NCI-H1092 (cell line): ENCODE data around the gene ABHD12.

Experiments
- DNase-seq: peaks from one replicate; lab custom pipeline; 2025; lab: John Stamatoyannopoulos, UW

ABHD12 gene

DNA sequence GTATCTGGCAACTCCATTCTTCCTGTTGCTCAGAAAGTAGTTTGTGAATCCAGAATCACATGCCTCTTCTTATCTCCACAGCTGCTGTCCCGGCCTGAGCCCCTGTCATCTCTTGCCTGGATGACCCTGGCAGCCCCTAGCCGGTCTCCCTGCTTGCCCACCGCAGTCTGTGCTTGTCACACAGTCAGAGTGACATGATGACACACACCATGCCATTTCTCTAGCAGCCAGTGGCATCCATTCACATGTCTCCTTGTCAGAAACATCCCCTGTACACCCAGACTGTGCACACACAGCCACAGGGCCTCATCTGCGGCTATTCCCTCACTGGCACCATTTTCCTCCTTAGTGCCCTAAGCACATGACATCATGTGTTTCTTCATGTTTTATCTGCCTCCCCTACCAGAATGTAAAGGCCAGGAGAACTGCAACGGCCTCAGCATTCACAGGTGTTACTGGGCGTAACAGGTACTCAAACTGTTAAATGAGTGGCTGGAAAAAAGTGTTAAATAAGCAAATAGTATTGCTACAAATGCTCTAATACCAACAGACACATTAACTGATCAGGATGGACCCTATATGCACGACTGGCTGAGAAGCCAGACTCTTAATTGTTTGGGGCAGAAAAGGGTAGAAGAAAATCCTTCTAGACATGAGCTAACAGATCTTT lies 9.6 kb downstream of the ABHD12 start:
- no peak for DNase-seq

GRCh38 chr20:25378884-25379733 lies 11.5 kb downstream of the ABHD12 start:
- DNase-seq: no peak

- DNase-seq: no peak
These were observed 12.3 kb downstream of the ABHD12 start for GRCh38 chr20:25378189-25378883.

DNA sequence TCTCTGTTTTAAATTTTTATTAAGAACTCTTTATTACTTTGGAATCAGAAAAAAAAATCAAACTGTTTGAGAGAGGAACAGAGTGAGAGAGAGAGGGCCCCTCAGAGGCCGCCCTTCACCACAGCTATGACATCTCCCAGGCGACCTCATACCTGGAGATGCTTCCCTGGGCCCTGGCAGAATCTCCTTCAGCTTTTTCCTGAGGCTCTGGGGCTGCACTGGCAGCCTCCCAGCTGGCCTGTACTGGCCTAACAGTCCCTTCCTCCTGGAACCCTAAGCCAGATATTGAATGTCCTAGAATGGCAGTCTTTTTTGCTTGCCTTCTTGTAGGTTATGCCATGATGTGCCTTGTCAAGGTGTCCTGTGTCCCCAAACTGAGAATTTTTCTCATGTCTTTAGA lies 13.7 kb downstream of the ABHD12 start:
- DNase-seq: no peak

DNA sequence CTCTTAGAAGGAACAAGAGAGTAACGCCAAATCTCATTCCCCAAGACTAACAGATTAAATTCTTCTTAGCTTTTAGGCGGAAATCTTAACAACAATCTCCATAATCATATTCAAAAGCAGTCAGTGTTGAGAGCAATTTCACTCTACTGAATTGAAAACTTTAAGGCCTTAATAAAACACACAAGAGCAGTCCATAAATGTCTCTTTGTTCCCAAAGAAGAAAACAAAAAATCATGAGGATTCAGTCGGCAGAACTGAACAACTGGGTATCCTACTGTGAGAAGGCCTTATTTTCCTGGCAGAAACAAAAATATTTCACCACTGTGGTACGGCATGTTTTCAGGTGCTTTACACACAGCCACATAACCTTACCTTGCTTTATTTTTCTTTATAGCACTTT lies 14.4 kb downstream of the ABHD12 start:
- no peak for DNase-seq

- DNase-seq: no peak
These were observed 15.8 kb downstream of the ABHD12 start for GRCh38 chr20:25374842-25375241.

- DNase-seq: no peak
These were observed 17.9 kb downstream of the ABHD12 start for GRCh38 chr20:25372584-25373336.

DNA sequence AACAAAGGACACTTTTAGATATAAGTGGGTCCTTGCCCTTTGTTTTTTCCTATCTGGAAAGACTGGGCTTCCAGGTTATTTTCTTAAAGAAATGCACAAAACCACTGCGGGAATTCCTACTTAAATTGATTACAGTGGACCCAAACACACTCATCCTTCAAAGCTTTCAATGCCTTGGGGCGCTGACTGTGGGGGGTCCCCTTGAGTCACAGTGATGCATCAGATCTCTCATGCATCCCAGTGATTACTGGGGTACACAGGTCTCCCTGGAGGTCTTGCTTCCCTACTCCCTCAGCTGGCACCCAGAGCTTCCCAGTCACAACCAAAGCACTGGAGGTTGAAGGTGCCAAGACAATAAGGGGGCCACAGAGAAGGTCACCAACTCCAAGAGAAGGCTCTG lies 20.7 kb downstream of the ABHD12 start:
- DNase-seq: no peak

- DNase-seq: no peak
These were observed 21.1 kb downstream of the ABHD12 start for GRCh38 chr20:25369529-25369928.

DNA sequence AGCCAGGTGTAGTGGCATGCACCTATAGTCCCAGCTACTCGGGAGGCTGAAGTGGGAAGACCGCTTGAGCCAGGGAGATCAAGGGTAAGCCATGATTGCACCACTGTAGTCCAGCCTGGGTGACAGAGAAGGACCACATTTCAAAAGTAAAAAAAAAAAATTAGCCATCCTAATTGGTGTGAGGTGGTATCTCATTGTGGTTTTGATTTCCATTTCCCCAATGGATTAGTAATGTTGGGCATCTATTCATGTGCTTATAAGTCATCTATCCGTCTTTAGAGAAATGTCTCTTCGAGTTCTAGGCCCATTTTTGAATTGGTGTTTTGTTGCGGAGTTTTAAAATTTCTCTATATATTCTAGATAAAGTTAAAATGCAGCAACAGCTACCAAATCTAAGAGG lies 21.7 kb downstream of the ABHD12 start:
- no peak for DNase-seq

- no peak for DNase-seq
These were observed 22.1 kb downstream of the ABHD12 start for GRCh38 chr20:25368526-25368925.

DNA sequence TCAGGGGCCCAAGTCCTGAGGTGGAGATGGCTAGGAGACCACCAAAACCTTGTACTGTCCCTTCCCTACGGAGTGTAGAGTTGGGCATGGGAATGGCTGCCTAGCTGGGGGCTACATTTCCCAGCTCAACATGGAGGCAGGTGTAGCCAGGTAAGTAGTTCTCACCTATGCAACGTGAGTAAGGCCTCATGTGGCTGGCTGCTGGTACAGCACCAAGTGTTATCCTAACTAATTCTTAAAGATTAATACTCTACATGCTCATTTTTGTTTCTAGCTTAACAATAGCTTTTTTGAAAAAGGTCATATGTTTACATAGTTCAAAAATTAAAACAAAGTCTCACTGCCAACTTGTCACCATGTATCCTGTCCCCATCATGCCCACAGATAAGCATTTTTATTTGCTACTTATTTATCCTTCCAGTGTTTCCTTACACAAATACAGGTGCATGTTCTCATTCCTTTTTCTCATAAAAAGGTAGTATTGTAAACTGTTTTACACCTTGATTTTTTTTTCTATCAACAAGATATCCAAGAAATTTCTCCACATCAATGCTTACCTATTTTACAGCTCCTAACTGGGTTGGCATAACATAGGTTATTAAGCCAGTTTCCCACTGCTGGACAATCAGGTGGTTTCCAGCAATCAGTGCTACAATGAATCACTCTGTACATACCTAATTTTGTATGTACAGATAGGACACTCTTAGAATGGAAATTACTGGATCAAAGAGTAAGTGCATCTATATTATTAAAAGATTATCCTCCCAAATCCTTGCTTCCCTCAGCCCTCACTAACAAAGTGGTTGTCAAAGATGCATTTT lies 25.5 kb downstream of the ABHD12 start:
- DNase-seq: no peak

GRCh38 chr20:25364180-25364788 lies 26.4 kb downstream of the ABHD12 start:
- no peak for DNase-seq

GRCh38 chr20:25361287-25361683 lies 29.4 kb downstream of the ABHD12 start:
- no peak for DNase-seq

DNA sequence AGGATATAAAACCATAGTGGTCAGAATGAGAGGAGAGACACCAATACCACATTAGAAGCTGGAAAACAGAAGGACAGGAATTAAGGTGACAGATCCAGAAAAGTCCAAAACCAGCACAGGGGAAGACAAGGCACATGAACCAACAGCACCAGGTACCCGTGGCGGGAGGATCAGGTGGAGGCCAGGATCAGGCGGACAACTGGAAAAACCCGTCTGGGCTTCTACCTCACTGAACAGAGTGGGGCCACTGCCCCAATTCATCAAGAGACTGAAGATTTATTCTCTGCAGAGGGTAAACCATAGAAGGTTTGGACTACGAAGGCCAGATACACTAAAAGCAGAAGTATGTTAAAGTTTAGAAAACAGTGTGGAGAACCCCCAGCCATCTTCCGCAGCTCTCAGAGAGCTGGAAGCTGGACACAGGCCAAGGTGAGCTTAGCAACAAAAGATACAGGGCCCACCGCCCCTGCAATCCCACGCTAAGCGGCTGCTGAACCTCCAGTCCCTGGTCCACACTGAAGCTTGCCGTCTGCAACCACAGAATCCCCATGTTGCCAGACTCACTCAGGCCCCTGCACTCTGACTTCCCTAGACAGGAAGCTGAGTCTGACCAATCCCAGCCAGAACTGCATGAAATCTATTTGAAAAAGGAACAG lies 29.9 kb downstream of the ABHD12 start:
- DNase-seq: no peak

- DNase-seq: peak; percentile 11
These were observed 34.2 kb downstream of the ABHD12 start for GRCh38 chr20:25356271-25356933.

DNA sequence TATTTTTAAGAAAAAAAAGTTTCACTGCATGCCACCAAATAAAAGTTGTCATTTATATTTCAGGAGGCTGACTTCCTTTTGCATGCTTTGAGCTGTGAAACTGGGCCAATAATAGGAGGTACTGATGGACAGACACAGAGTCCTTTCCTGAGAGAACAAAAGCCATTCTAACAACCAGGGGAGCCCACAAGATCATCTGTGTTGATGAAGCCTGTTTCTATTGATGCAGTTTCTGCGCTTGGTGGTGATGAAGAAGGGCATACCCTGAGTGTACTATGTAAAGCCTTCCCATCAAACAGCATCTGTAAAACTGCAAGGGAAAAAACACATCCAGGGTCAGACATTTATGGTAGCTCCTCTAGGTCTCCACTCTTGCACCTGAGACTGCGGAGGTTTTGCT lies 34.8 kb downstream of the ABHD12 start:
- DNase-seq: no peak

- no peak for DNase-seq
These were observed 35.5 kb downstream of the ABHD12 start for GRCh38 chr20:25355011-25355595.
